ENCODE data around the gene GOLGA5.
"Not testable (repeated sequence)": the region's sequence is repeated elsewhere in the genome, so short reads cannot be mapped to it uniquely, and the experiment has no call there.

Gene GOLGA5

DNA sequence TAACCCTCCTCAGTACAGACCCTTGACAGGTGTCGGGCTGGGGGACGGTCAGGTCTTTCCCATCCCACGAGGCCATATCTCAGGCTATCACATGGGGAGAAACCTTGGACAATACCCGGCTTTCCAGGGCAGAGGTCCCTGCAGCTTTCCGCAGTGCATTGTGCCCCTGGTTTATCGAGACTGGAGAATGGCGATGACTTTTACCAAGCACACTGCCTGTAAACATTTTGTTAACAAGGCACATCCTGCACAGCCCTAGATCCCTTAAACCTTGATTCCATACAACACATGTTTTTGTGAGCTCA is 26.4 kb downstream of the GOLGA5 start:
- not testable (repeated sequence) for DNase-seq (ENCODE audit: low spot score)

DNA sequence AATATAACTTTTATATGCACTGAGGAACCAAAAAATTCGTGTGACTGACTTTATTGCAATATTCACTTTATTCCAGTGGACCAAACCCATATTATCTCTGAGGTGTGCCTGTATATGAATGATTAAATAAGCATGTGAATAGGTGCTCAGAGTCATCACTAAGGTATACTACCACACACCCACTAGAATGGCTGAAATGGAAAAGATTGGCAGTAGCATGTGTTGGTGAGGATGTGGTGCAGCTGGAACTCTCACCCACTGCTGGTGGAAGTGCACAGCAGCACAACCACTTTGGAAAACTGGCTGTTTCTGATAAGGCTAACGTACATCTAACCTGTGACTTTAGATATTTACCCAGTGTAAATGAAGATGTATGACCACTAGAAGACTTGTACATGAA is 36.8 kb downstream of the GOLGA5 start:
- DNase-seq (ENCODE audit: low spot score) = no peak

DNA sequence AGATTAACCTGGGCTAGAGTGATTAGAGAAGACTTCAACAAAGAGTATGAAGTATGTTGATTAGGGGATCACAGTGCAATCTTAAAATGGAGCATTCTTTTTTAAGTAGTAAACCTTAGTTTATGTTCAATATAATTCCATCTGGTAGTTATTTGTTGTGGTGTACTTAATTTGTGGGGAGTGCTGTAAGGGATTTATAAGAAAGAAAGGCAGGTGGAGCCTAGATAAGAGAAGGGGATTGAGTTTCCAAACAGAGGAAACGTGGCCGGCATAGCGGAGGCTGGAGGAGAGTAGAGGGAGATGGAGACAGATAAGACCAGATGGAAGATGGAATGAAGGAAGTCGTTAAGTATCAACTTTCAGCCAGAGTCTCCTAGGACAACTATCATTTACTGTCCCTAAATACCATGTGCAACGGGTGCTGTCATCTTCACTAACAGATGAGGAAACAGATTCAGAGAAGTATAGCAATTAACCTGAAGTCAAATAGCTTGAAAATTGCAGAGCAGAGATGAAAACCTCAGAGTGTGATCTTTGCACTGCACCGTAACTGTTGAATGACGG is 38.1 kb downstream of the GOLGA5 start:
- DNase-seq (ENCODE audit: low spot score) = no peak

DNA sequence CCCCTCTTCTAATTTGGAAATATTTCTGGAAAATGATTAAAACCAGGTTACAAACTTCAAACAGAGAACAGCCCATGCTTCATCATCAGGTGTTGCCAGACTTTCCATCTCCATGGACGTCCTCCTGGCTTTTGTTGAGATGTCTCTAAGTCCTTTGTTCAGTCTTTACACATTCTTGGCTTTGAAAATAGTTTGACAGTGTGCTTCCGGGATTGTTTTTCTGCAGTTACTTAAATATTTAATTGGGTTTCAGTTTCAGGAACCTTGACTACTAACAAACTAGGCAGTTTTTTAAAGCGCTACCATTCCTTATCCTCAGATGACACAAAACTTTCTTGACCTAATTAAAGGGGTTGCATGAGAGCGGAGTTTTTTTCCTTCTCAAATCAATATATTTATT is 47.8 kb downstream of the GOLGA5 start:
- DNase-seq (ENCODE audit: low spot score) = no peak

DNA sequence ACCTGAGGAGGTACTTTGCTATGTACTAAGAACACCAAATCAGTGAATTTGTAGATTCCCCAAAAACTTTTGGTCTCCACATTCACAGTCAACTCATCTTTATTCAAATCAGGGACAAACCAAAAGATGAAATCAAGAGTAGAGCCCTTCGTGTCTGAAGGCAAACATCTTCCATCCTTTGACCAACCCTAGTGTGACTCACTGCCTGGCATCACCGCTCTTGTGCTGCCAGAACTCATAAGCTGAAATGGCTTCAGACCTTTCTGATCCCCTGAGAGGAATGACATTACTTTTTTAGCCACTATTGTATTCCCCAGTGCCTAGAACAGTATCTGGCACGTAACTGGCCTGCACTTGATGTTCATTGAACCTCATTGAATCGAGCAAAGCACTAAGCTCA is 50.1 kb downstream of the GOLGA5 start:
- no peak for DNase-seq (ENCODE audit: low spot score)

DNA sequence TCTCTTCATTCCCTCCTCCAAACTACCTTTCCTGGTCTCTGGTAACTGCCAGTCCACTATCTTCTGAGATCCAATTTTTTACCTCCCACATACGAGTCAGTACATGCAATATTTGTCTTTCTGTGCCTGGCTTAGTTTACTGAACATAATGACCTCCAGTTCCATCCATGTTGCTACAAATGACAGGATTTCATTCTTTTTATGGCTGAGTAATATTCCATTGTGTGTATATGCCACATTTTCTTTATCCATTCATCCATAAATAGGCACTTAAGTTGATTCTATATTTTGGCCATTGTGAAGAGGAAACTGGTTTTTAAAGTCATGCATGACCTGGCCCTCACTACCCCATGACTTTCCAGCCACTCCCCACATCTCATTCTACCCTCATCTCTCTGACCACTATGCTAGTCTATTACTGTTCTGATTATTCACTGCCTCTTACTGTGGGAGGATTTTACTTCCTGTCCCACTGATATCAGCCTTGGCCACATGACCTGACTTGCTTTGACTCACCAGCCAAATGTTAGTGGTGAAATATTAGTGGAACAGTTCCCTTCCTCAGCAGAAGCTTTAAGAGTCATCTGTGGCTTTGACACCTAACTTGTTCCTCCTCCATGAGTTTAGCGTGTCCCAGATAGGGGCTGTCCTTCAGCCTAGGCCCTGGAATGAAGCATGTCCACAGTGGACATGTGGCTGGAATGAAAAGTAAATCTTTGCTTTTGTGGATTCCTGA is 52.2 kb downstream of the GOLGA5 start:
- no peak for DNase-seq (ENCODE audit: low spot score)

DNA sequence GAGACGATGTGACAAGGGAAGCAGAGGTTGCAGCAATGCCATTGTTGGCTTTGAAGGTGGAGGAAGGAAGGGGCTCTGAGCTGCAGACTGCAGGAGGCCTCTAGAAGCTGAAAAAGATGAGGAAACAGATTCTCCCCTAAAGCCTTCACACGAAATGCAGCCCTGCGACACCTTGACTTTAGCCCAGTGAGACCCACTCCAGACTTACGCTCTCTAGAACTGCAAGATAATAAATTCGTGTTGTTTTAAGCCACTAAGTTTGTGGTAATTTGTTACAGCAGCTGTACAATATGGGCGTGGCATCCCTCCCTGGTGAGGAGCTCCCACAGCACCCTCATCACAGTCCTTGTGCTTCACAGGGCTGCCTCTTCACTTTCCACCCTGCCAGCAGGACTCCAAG is 53.2 kb downstream of the GOLGA5 start:
- DNase-seq (ENCODE audit: low spot score) = no peak

DNA sequence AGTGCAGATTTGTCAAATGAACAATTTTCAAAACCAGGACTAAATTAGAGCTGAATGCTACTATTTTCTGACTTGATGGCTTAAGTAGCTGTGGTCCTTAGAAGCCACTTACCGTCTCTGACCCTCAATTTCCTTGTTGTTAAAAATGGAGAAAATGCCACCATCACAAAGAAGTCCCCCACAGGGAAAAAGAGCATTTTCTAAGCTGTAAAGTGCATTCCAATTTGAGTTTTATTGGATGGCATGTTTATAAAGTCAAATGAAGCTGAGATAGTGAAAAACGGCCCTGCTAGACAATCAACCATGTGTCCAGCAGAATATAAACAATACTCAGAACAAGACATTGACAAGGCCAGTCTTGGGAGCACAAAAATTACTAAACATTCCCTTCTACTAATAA is 53.6 kb downstream of the GOLGA5 start:
- no peak for DNase-seq (ENCODE audit: low spot score)

DNA sequence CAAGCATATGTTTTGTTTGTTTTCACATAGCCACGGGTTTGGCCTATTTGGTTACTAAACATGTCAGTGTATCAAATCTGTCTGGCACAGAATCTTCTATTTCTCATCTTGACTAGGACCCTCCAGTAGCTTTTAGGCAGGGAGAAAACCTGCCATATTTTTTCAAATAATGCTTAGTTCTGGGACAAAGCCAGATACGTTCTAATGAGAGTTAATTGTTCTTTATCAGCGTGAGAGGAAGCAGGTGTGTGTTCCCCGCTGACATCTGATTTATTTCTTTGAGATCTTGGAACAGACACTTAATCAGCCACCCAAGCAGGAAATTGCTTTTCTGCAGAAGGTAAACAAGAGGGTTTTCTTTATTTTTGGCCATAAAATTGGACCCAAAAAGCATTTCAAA is 54.8 kb downstream of the GOLGA5 start:
- DNase-seq (ENCODE audit: low spot score) = no peak

DNA sequence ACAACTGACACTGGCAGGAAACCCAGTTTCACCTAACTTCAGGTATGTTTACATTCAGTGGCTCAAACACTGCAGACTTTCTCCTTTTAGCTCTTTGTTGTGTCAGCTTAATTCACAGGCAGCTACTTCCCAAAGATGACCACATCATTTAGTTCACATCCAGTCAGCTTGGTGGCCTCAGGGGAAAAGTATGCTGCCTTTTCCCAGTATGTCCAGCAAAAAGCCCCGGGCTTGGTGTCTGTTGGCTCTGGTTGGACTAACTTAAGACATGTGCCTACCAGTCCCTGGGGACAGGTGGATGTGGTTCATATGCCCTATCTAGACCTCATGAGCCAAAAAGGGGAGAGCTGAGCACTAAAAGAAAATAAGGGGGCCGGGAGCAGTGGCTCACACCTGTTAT is 56.4 kb downstream of the GOLGA5 start:
- no peak for DNase-seq (ENCODE audit: low spot score)

DNA sequence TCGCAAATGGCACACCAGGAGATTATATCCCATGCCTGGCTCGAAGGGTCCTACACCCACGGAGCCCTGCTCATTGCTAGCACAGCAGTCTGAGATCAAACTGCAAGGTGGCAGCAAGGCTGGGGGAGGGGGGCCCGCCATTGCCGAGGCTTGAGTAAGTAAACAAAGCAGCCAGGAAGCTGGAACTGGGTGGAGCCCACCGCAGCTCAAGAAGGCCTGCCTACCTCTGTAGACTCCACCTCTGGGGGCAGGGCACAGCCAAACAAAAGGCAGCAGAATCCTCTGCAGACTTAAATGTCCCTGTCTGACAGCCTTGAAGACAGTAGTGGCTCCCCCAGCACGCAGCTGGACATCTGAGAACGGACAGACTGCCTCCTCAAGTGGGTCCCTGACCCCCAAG is 59.0 kb downstream of the GOLGA5 start:
- DNase-seq (ENCODE audit: low spot score) = not testable (repeated sequence)

DNA sequence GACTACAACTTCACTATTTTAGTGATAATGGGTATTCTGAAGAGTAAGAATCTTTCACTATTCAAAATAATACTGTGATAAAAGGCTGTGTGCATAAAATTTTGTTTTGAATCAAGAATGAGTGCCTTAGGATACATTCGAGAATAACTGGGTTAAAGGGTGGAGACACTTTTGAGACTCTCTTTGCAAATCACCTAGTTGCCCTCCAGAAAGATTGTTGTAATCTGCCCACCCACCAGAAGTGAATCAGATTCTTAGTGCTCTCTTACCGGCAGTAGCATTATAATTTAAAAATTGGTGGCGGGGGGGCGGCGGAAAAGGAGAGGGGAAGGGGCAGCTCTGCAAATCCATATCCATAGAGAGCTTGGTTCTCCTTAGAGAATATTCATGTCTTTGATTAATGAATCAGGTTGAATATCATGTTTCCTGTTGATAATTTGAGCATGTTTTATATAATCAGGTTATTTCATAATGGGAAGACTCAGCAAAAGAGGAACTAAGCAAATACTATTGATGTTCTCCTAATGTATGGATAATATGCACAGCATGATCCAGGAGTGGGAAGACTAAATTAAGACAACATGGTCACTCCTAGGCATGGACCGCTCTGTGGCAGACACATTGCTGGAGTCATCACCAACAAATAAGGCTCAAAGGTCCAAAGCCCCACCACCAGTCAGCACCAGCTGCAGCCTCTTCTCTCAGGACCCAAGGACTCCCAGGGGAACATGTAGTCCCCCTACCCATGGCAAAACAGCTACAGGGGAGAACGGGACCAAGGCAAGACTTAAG is 66.1 kb downstream of the GOLGA5 start:
- no peak for DNase-seq (ENCODE audit: low spot score)

DNA sequence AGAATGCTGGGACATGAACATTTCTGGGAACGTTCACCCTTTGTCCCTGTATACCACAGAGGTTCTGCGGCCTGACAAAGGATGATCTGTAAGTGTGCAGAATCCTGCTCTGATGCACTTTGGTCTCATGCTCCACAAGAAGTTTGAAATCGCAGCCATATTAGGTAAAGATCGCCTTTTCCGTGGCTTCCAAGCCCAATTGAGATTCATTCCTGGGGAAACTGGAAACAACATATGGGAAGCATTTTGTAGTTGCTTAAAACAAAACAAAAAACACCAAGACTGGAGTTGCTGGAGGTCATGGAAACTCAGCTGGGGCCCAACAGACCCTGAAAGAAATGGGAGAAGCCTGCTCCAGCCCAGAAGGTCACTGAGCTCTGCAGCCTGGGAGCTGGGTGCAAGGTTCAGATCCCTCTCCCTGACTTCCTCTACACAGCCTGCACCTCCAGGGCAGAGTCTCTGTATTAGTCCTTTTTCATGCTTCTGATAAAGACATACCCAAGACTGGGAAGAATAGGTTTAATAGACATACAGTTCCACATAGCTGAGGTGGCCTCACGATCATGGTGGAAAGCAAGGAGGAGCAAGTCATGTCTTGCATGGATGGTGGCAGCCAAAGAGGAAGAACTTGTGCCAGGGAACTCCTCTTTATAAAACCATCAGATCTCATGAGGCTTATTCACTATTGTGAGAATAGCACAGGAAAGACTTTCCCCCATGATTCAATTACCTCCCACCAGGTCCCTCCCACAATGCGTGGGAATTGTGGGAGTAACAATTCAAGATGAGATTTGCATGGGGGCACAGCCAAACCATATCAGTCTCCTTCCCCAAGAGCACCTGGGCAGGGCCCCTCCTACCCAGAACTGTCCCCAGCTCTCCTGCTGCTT is 68.0 kb downstream of the GOLGA5 start:
- DNase-seq (ENCODE audit: low spot score) = no peak

DNA sequence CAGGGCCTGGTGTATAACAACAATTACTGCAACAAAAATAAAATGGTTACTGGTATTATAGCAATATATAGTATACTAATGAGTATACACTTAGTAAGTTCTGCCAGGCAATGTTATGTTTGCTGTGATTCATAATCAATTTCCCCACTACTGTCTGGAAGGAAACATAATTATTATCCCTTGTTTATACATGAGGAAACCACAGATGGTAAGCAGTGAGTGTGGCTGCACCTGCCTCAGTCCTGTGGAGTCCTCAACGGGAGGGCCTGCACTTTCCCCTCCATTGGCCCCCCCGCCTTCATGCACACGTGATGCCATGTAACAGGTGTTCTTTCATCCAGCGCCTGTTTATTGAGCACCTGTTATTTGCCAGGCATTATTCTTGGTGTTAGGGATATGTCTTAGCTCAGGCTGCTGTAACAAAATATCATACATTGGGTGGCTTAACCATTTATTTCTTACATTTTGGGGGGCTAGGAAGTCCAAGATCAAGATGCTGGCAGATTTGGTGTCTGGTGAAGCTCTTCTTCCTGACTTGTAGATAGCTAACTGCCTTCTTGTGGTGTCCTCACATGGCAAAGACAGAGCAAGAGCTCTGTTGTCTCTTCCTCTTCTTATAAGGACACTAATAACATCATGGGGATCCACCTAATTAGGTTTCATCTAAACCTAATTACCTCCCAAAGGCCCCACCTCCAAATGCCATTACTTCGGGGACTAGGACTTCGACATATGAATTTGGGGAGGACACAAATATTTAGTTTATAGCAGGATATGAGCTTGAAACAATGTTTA is 69.4 kb downstream of the GOLGA5 start:
- no peak for DNase-seq (ENCODE audit: low spot score)

DNA sequence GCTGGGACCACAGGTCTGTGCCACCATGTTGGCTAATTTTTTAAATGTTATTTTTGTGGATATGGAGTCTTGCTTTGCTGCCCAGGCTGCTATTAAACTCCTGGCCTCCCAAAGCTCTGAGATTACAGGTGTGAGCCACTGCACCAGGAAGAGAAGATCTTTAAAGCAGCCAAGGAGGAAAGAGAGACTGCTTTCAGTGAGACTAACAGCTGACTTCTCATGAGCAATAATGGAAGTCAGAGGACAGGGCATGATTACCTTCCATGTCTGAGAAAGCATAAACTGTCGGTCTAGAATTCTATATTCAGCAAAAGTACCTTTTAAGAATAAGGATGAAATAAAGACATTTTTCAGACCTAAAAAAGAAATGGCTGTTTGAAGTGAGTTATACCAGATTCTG is 71.6 kb downstream of the GOLGA5 start:
- no peak for DNase-seq (ENCODE audit: low spot score)

DNA sequence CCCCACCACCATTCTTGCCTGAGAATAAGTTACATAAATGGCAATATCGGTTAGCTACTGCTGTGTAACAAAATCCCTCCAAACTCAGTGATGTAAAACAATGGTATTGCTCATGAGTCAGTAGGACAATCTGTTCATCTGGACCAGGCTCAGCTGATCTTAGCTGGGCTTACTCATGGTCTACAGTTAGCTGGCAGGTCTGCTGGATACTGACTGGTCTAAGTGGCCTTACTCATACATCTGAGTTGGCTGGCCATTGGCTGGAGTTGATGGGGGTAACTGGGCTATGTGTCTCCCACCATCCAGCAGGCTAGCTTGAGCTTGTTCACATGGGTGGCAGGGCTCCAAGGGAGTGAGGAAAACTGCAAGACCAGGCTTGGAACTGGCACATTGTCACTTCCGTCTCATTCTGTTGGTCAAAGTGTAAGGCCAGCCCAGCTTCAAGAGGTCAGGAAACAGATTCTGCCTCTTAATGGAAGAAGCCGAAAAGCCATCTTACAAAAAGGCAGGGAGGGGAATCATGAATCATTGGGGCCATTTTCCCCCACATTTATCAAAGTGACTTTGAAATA is 72.2 kb downstream of the GOLGA5 start:
- DNase-seq (ENCODE audit: low spot score) = no peak

DNA sequence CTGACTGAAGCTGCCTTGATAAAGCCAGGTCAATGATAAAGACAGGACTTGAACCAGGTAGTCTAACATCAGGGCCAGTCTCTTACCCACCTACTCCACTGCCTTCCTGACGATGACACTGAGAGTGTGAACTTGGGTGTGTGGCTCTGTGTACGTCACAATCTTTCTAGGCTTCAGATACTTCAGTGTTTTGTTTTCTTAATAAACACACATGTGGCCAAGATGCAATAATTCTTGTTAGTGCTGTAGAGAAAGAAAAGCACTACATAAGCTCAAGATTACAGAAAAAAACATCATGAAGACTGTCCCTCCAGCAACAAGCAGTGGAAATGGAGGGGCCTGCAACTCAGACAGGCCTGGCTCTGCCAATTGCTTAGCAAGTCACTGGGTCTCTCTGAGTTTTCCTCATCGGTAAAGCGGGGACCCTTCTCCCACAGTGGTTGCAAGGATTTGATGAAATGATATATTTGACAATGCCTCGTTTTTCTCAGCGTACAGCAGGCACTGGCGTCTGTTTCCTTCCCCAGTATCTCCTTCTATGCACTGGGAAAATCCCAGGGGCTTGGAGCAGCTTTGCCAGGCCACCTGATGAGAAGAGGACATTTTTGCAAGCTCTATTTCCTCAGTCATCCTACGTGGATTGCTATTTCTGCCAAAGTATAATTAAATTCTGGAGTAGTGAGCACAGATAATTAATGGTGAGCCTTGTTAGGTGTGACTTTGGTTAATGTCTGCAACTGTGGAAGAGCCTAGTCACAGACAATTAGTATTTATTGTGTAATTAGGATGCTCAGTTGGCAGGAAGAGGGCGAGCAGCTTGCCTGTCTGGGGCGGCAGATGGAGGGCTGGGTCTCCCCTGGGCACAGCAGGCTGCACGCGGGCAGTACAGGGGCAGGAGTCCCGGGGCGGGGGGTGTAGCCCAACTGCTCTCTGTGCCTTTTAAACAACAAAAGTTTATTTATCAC is 73.1 kb downstream of the GOLGA5 start:
- DNase-seq (ENCODE audit: low spot score) = no peak

DNA sequence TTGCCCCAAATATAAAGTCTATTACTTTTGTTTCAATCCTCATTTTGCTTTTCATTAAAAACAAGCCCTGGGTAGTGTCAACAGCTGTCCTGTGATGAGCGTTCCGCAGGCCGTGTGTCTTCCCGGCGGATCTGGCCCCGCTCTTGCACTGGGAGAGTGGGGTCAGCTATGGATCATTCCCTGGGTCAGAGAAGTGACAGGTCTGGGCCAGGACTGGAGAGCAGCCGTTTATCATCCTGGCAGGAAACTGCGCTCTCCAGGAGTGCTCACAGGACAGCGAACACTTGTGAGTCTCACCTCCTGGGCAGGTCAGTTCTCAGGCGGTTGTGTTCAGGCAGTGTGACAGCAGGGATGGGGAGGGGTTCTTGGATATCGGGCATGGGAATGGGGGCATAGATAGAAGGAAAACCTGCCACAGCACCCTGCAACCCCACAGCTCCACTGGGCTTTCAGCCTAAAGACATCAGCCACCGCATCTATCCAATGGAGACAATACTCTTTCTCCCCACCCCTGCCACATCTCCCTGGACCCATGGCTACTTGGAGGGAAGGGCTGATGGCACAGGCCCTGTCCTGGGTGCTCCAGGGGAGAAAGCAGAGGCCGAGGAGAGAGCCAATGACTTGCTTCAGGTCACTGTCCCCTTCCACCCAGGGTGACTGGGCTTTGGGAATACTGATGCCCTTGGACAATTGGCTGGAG is 81.0 kb downstream of the GOLGA5 start:
- no peak for DNase-seq (ENCODE audit: low spot score)

DNA sequence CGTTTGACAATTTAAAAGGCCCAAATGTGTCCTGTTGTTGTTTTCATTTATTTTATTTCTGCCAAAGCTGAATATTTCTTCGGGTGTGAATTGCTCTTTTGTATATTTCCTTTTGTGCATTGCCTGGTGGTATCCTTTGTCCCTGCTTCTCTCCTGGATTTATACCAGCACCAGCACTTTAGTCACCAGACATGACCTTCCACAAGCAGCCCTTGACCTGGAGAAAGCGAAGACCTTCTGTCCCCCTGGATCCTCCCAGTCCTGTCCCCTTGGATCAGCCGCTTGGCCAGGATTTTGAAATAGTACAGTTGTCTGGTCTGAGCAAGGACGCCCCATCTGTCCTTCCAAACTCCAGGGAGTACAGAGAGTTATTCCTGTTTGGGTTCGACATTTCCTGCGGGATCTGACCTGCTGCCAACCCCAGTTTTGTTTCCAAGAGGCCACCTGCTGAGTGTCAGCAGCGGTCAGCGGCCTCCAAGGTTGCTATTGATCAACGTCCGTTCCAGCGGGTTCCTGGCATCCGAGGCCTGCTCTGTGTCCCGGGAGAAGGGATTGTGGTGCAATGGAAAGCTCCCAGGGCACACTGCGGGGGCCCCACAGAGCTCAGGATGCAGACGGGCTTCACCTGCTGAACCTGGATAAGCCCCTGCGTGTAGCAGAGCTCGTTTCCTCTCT is 83.8 kb downstream of the GOLGA5 start:
- peak; percentile 27 for DNase-seq (ENCODE audit: low spot score)

Measured in HuH-7.5 (cell line).